K562 (cell line): ENCODE measurements around the gene AGR2.

Experiments used
- ATF2 ChIP-seq: sonication (generic); formaldehyde crosslinking; IDR thresholded peaks from 2 replicates; pipeline ENCODE4 v1.8.1; 2022; ENCODE audit warnings: missing genetic modification reagents
- BHLHE40 ChIP-seq: IDR thresholded peaks from 2 replicates; pipeline ENCODE4 v1.6.1; 2011; ENCODE audit warnings: low read length, improper control_type of control experiment
- CREB1 ChIP-seq, 2 experiments: sonication (generic) in 1 of 2; formaldehyde crosslinking in 1 of 2; IDR thresholded peaks; 2 replicates each; pipeline versions ENCODE4 v1.6.1 to v1.8.0; 2012 to 2022; ENCODE audit warnings: inconsistent platforms in 1 of 2, mild to moderate bottlenecking in 1 of 2, missing genetic modification reagents in 1 of 2, moderate library complexity in 1 of 2
- RREB1 ChIP-seq: fragments of 250-450 bp; sonication (Bioruptor Pico); IDR thresholded peaks from 2 replicates; pipeline ENCODE4 v1.4.0; 2020
- ZNF121 ChIP-seq: sonication (generic); formaldehyde crosslinking; conservative IDR thresholded peaks from 2 replicates; pipeline ENCODE4 v1.8.0; 2022; ENCODE audit warnings: missing genetic modification reagents
- ZNF644 ChIP-seq: fragments of 200-800 bp; sonication (Bioruptor generic); IDR thresholded peaks from 2 replicates; pipeline ENCODE4 v1.6.1; 2016; ENCODE audit warnings: low read depth, missing genetic modification characterization, missing compliant biosample characterization
- ZNF696 ChIP-seq: fragments of 250-450 bp; sonication (Bioruptor Pico); conservative IDR thresholded peaks from 2 replicates; pipeline ENCODE4 v1.4.0; 2020; ENCODE audit warnings: mild to moderate bottlenecking, moderate library complexity
- TF ChIP-seq, protein P1 (sequence below), 3 experiments: IDR thresholded peaks in 2 of 3; conservative IDR thresholded peaks in 1 of 3; 2 replicates each; pipeline ENCODE4 v1.5.1; 2011 to 2012; ENCODE audit warnings: low read length in 3 of 3, mild to moderate bottlenecking in 3 of 3, control low read depth in 2 of 3, improper control_type of control experiment in 1 of 3, inconsistent platforms in 1 of 3, low read depth in 1 of 3, mixed read lengths in 1 of 3, moderate library complexity in 1 of 3; ENCODE audit not compliant: insufficient read depth in 2 of 3
- TF ChIP-seq, protein P2 (sequence below): fragments of 450-650 bp; IDR thresholded peaks from 2 replicates; pipeline ENCODE4 v1.6.1; 2016; ENCODE audit warnings: missing biosample characterization, missing genetic modification characterization

GRCh38 chr7:16849296-16850148 is 44.7 kb upstream of the AGR2 start:
- no peak for TF ChIP-seq BHLHE40
- TF ChIP-seq ZNF696 (CRISPR knock-in tag): no peak
- TF ChIP-seq CREB1 (IDR thresholded peaks at IDR 0.05): no peak
- no peak for TF ChIP-seq CREB1 (CRISPR knock-in tag; IDR thresholded peaks at IDR 0.05)
- TF ChIP-seq RREB1: no peak
- TF ChIP-seq ATF2 (CRISPR knock-in tag): no peak
- TF ChIP-seq, protein P1, sequence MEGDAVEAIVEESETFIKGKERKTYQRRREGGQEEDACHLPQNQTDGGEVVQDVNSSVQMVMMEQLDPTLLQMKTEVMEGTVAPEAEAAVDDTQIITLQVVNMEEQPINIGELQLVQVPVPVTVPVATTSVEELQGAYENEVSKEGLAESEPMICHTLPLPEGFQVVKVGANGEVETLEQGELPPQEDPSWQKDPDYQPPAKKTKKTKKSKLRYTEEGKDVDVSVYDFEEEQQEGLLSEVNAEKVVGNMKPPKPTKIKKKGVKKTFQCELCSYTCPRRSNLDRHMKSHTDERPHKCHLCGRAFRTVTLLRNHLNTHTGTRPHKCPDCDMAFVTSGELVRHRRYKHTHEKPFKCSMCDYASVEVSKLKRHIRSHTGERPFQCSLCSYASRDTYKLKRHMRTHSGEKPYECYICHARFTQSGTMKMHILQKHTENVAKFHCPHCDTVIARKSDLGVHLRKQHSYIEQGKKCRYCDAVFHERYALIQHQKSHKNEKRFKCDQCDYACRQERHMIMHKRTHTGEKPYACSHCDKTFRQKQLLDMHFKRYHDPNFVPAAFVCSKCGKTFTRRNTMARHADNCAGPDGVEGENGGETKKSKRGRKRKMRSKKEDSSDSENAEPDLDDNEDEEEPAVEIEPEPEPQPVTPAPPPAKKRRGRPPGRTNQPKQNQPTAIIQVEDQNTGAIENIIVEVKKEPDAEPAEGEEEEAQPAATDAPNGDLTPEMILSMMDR (IDR thresholded peaks at IDR 0.05 in 2 of 3, conservative IDR thresholded peaks at IDR 0.05 in 1 of 3; ENCODE audit: insufficient read depth in 2 of 3, low read depth in 1 of 3, low read length in 3 of 3): no peak
- TF ChIP-seq ZNF644 (tag): no peak
- no peak for TF ChIP-seq ZNF121
- TF ChIP-seq, protein P2, sequence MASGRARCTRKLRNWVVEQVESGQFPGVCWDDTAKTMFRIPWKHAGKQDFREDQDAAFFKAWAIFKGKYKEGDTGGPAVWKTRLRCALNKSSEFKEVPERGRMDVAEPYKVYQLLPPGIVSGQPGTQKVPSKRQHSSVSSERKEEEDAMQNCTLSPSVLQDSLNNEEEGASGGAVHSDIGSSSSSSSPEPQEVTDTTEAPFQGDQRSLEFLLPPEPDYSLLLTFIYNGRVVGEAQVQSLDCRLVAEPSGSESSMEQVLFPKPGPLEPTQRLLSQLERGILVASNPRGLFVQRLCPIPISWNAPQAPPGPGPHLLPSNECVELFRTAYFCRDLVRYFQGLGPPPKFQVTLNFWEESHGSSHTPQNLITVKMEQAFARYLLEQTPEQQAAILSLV (tag): no peak
